HG03175 (cell line): Measurements from ENCODE around the gene HOXA3.

Experiments
- ATAC-seq: cut with Tn5 transposase; IDR thresholded peaks from one replicate; pipeline ENCODE4 v1.9.1; 2021; ENCODE audit warnings: mild to moderate bottlenecking, moderate library complexity; ENCODE audit not compliant: unreplicated experiment

HOXA3 gene

GRCh38 chr7:27189997-27190748 lies 37.8 kb upstream of the HOXA3 start:
- ATAC-seq: no peak

GRCh38 chr7:27189295-27189996 lies 37.1 kb upstream of the HOXA3 start:
- ATAC-seq: no peak

DNA sequence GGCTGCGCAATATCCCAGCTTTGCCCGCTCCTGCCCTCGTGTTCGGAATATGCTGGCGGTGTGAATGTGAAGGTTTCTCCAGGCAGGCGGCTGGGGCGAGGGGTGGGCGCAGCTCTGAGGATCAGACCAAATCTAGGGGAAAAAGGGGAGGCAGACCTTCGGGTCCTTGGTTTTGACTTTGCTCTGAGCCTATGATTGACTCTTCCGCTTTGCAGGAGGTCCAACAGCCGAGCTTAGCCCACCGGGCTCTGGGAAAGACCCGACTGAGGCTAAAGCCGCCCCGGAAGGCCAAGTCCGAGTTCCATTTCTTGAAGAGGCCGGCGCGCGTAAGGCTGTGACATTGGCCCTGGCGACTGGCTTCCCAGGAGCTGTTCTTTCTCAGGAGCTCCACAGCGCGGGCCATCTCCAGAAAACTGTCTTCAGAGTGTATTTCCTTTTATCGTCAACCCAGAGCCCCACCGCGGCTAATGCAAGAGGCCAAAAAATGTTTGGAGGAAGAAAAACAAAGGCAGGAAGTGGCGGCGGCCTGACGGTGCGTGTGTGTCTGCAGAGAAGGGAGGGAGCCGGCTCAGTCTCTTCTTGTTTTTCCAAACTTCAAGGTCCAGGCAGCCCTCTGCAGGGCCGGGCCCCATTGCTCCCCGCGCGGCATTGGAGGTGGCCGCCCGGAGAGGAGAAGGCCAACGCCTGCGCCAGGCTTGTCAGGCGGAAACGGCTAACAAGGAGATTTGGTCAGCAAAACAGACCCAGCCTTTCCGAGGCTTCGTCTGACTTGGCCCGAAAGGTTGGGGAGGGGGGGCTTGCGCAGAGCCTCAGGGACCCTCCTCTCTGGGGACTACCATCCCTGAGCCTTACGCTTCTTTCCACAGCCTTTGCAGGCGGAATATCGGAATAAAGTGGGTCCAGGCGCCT lies 36.3 kb upstream of the HOXA3 start:
- ATAC-seq: no peak

DNA sequence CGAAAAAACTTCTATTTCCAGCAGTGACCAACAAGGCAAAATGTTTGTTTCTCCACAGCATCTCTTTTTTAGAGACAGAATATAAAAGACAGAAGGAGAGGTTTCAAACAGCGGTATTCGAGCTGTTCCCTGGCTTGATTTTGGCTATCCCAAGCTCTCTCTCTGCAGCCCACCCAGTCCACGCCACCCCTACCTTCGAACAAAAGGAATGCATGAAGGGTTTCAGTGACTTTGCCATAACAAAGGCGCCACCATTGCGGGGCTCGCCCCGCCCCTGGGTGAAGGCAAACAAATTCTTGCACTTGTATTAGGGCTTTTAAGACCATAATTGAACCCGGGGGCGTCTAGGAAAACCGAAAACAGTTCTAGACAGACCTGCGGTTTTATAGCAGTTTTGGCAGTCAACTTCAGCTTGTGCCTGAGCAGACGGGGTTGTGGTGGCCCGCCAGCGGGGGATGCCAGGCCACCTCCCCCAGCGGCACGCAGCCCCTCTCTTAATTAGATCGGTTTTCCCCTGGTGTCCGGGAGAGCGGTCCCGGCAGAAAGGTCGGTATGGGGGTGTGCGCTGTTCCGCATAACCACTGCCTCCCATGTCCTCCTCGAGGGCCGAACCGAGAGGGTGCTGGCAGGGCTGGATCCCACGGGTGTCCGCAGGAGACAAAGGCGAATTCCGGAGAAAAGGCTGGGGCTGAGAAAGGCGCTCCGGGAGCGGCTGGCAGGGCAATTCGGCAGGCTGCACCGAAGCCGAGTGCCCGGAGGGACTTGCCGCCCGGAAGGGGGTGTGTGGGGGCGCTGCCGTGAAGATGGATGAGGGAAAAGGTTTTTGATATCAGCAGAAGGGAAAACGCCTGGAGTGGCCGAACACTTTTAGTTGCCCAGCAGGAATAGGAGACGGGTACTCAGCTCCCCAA lies 35.3 kb upstream of the HOXA3 start:
- ATAC-seq: no peak

DNA sequence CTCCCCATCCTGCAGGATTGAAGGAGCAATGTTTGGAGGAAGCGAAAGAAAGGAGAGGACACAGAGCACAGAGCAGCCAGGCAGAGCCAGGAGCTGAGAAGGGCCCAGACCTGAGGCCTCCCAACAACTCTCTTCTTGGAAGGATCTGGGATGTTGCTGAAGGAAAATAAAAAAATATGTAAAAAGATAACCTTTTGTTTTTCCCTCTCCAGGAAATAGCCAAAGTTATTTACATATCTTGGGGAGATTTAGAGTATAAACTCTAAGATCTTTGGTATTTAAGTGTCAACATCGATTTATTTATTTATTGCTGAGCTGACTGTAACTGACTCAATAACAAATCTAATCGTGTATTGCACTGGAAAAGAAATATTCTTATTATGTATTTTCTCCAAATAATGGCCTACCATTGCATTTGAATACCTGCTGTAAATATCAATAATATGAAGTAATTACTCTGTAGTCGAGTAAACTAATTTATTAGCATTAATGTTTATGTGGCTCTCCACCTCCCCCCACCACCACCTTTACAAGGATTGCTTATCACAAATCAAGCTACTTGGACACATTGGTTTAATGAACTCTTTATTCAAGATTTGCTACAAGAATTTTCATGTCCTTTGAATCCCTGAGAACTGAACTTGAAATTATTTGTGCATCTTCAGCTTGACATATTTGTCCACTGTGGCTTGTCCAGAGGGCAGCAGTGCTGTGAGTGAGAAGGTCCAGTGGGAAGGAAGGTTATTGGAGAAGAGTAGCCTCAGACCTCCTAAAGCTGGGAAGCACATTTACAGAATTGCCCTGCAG lies 34.5 kb upstream of the HOXA3 start:
- no peak for ATAC-seq

DNA sequence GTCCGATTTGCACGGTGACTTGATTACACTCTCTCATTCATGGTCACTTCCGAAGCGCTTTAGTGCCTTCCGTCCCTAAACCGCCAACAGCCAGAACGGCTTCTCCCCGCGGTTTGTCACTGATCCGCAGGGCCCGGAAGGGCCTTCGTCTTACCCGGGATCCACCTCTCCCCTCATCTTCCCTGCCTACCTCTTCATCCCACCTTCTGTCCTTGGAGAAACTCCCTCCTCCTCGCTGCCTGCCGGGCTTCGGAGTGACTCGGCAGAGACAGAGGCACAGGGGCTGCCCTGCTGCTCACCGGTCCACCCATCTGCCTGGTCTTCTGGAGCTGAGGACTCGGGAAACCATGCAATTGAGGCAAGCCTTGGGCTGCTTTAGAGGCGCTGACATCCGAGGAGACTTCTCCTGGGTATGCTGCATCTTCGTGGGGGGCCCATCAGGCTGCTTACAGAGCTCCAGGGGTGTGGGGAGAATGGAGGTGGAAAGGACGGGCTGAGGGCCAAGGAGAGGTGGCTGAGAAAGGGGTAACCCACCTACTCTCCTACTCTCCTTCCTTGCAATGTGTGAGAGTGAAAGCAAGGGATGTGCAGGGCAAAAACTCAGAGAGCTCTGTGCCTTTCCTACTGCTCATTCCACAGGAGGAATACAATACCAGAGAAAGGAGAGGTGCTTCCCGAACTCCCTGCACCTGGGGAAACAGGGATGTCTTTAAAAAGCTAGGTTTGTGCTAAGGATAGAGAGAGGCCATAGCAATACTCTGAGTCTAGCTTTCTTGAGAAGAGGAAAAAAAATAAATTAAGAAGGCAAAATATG lies 33.7 kb upstream of the HOXA3 start:
- ATAC-seq: no peak

DNA sequence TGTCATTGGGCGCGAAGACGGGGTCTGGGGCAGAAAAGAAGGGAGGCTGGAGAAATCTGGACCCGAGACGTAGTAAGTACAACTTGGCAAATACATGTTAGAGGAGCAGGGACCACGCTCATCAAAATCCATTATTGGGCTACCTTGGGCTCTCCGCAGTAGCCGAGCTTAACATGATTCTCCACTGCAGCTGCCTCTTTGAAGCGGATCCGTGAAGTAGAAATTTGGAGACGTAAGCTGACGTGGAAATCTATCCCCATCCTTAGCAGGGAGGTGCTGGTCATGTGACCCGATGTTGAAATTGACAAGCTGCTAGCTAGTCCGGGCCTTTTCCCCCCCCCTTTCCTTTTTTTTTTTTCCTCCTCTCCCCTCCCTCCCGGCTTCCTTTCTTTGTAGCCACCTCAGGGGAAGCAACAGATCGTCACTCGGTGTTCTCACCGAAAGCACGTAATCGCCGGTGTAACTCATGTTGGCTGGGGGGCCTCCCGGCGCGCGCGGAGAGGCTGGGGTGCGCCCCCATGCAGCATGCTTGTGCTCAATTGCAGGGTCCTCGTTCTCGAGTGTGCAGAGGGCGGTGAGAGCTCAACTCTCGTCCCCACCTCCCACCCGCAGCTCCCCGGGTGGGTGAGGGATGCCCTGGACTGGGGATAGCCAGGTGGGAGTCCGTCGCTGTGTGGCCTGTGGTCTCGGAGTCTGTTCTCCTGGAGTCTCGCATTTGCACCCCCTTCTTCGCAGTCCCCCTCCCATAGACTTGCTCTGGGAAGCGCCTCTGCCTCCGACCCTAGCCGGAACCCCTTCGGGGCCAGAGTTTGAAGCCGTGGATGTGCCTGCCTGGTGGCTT lies 32.9 kb upstream of the HOXA3 start, which contains the start of gene HOXA11:
Gene HOXA11 (minus strand): TSS at position 220 of the 841 bp plus-strand sequence. CDS start 88 bp downstream, at position 132.
- ATAC-seq: no peak

GRCh38 chr7:27184337-27185012 lies 32.1 kb upstream of the HOXA3 start:
- ATAC-seq: no peak

GRCh38 chr7:27183682-27184336 lies 31.4 kb upstream of the HOXA3 start:
- ATAC-seq: no peak

- ATAC-seq: no peak
These were observed 30.7 kb upstream of the HOXA3 start for GRCh38 chr7:27182861-27183681.

DNA sequence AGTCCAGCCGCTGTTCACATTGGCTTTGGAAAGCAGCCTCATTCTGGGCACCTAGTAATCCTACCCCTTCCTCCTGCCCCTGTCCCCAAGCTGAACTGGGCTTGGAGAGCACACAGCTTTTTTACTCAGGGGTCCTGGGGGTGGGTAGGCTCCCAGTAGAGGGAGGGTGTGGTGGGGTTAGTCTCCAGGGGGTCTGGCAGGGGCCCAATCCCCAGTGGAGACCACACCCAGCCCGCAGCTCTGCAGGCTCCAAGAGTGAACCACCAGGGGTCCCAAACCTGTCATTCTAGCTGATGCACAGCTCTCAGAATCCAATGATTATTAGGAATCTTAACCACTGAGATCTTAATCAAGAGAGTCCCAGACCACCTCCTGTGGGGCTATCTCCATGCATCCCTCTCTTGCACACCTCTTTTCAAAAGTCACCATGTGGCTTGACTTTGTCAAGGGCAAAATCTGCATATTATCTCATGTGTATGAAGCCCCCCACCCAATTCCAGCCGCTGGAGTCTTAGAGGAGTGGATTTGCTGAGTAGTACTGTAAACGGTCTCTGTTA lies 30.0 kb upstream of the HOXA3 start:
- no peak for ATAC-seq

DNA sequence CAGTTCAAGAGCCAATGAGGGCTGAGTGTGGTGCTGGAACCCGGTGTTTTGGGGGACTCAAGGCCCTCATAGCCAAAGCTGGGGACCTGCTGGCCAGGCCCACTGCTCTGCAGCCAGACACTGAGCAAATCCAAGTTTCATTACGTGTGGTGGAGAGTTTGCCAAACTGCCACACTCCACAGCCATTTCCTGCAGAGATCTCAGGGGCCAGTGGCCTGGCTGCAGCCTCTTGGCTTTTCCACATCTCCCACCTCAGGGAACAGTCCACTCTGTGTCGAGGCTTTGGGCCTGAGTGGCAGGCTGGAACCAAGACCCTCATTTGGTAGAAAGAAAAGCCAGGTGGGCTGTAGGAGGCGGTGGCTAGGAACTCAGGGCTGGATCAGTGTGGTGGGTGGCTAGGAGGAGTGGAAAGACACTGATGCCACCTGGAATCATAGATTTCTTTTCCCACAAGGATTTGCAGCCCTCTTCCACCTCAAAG lies 29.5 kb upstream of the HOXA3 start:
- ATAC-seq: no peak

DNA sequence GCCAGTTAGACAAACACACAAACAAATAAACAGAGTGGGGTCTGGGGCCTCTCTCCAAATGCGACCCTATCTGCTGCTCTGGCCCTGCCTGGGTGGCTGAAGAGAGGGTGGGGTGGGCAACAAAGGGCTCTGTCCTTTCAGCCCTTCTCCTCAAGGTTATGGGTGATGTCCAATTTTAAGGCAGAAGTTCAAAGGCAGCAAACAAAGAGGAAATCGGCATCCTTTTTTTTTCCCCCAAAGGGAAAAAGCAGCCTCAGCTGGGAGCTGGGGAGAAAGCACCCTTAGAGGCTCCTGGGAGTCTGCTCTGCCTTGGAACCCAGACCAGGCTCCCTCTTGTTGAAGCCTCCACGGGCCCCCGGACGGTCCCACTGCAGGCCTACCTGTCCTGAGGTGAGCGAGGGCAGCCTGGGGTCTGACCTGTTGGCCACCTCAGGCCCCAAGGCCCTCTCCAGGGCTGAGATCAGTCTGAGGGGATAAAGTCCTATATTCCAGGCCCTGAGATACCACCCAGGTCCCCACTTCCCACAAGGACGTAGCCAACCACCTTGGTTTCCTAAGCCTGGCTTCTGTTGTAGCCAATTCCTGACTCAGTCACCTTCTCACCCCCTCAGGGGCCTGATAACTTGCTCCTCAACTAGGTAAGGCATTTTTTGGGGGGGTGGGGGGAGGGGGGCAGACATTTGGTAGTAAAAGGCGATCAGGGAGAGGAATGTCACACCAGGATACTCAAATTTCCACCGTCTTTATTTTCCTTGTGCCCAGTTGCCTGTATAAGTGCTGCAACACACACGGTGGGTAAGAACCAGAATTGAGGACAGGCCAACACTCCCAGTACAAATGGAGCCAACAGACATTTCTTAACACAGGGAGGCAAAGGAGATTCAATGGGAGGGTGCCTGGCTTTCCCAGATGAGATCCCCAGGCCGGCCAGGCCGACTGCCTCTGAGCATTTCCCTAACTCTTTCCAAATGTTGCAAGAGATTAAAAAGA lies 28.3 kb upstream of the HOXA3 start:
- ATAC-seq: no peak
